K562 (cell line): ENCODE measurements around the gene NME9. TPM values are rescaled to one million over a fixed set of nuclear protein-coding genes. Genes with fewer than 3 reads are reported as not detected.

ENCODE experiments used
- ATAC-seq: fragments of 200-7000 bp; cut with Tn5 transposase; 3 replicates; pipeline ENCODE4 v1.9.1; 2020; ENCODE audit warnings: moderate library complexity
- BruUV-seq: library from RNA; stranded (reverse); fragments of 400-500 nt; replicated peaks from 2 replicates; lab custom pipeline; 2021; lab: Mats Ljungman, UMichigan
- CTCF ChIA-PET: fragments of 300-600 bp; formaldehyde crosslinking; extraction: SDS; loops from one replicate; lab custom pipeline; 2021; ENCODE audit warnings: low intra/inter-chr PET ratio; lab: Yijun Ruan, JAX
- POLR2A ChIA-PET: fragments of 300-600, 350-650 bp; sonication (Branson Sonifier 250); formaldehyde crosslinking; extraction: SDS; loops from one replicate; lab custom pipeline; 2021; ENCODE audit warnings: antibody characterized with exemption, inconsistent platforms; lab: Yijun Ruan, JAX
- DNase-seq, 4 experiments: peaks; one replicate each; pipeline versions ENCODE4 v3.0.0 to v3.0.0-alpha.2; 2011 to 2018; ENCODE audit warnings: low spot score in 3 of 4, mixed read lengths in 3 of 4; ENCODE audit errors: extremely low read depth in 1 of 4
- FAIRE-seq: peaks from 2 replicates; lab custom pipeline; 2011; peaks lifted over from hg19 to GRCh38; lab: Jason Lieb, UNC
- H2AFZ ChIP-seq: 2 replicates; pipeline ENCODE4 v1.6.0; 2011; ENCODE audit warnings: low read depth, low read length, control low read depth, inconsistent platforms
- H3K27ac ChIP-seq: fragments of 200-600 bp; 3 replicates; pipeline ENCODE4 v1.8.0; 2011; ENCODE audit warnings: low read depth, mild to moderate bottlenecking, control low read depth, inconsistent platforms, low read length, moderate library complexity, mixed read lengths; ENCODE audit errors: extremely low read depth
- H3K27me3 ChIP-seq, 2 experiments: fragments of 300-600 bp in 1 of 2; 2 replicates in 1 of 2; 3 replicates in 1 of 2; pipeline versions ENCODE4 v1.6.0 to v1.8.0; 2011; ENCODE audit warnings: inconsistent platforms in 2 of 2, low read length in 2 of 2, mild to moderate bottlenecking in 1 of 2, mixed read lengths in 1 of 2, moderate library complexity in 1 of 2; ENCODE audit not compliant: control insufficient read depth in 2 of 2, insufficient read depth in 2 of 2
- H3K36me3 ChIP-seq: fragments of 300-600 bp; 3 replicates; pipeline ENCODE4 v1.8.0; 2011; ENCODE audit warnings: mild to moderate bottlenecking, low read length, inconsistent platforms; ENCODE audit not compliant: control insufficient read depth, insufficient read depth
- H3K4me1 ChIP-seq, 2 experiments: fragments of 200-600 bp in 1 of 2; replicated peaks in 1 of 2; 2 replicates in 1 of 2; 3 replicates in 1 of 2; pipeline versions ENCODE4 v1.5.1 to v1.8.0; 2011; ENCODE audit warnings: inconsistent platforms in 2 of 2, low read length in 2 of 2, mild to moderate bottlenecking in 1 of 2, mixed read lengths in 1 of 2, moderate library complexity in 1 of 2; ENCODE audit not compliant: control insufficient read depth in 2 of 2, insufficient read depth in 2 of 2
- H3K4me2 ChIP-seq: 2 replicates; pipeline ENCODE4 v1.6.1; 2011; ENCODE audit warnings: low read length, control low read depth, inconsistent platforms, mixed read lengths; ENCODE audit not compliant: insufficient read depth
- H3K4me3 ChIP-seq: fragments of 200-600 bp; sonication (generic), shearing (Covaris generic); 2 replicates; pipeline ENCODE4 v1.5.1; 2016; ENCODE audit warnings: control low read depth, inconsistent platforms
- H3K79me2 ChIP-seq: fragments of 200-600 bp; 3 replicates; pipeline ENCODE4 v1.8.0; 2011; ENCODE audit warnings: low read length, inconsistent platforms; ENCODE audit not compliant: control insufficient read depth, insufficient read depth
- H3K9ac ChIP-seq, 2 experiments: 2 replicates each; pipeline versions ENCODE4 v1.6.0 to v1.6.1; 2011; ENCODE audit warnings: low read depth in 2 of 2, low read length in 2 of 2, control low read depth in 1 of 2, inconsistent platforms in 1 of 2, mild to moderate bottlenecking in 1 of 2, mixed read lengths in 1 of 2; ENCODE audit not compliant: insufficient read depth in 1 of 2
- H3K9me1 ChIP-seq: one replicate; pipeline ENCODE4 v1.6.0; 2011; ENCODE audit warnings: inconsistent platforms, mild to moderate bottlenecking, low read length, moderate library complexity; ENCODE audit not compliant: control insufficient read depth, insufficient read depth
- H3K9me3 ChIP-seq: replicated peaks from 2 replicates; pipeline ENCODE4 v1.5.1; 2011; ENCODE audit warnings: low read depth, low read length, inconsistent platforms; ENCODE audit not compliant: control insufficient read depth, insufficient read depth
- H4K20me1 ChIP-seq: replicated peaks from 2 replicates; pipeline ENCODE4 v1.6.1; 2011; ENCODE audit warnings: low read length, inconsistent platforms, mixed read lengths; ENCODE audit not compliant: control insufficient read depth, insufficient read depth
- GABPA ChIP-seq: fragments of 200-800 bp; sonication (Bioruptor generic); conservative IDR thresholded peaks from 2 replicates; pipeline ENCODE4 v1.6.1; 2016; ENCODE audit warnings: low read depth, missing genetic modification characterization, missing compliant biosample characterization
- ZBTB49 ChIP-seq: sonication (generic); formaldehyde crosslinking; IDR thresholded peaks from 2 replicates; pipeline ENCODE4 v1.8.0; 2022; ENCODE audit warnings: missing genetic modification reagents, mild to moderate bottlenecking, borderline replicate concordance
- ZNF589 ChIP-seq: fragments of 200-800 bp; sonication (Bioruptor generic); IDR thresholded peaks from 2 replicates; pipeline ENCODE4 v1.6.1; 2016; ENCODE audit warnings: low read depth, missing genetic modification characterization, missing compliant biosample characterization
- WGBS: fragments of 100-300 bp; shearing (Covaris generic); methylation state at CpG from one replicate; pipeline ENCODE4 v1.1.6; 2016; ENCODE audit warnings: low coverage, mixed read lengths; ENCODE audit not compliant: insufficient coverage; ENCODE audit errors: missing lambda C conversion rate; 5-methylcytosine and 5-hydroxymethylcytosine counted together
- in situ Hi-C: fragments of 300-500 bp; cut with MboI; formaldehyde crosslinking; loops from 4 replicates; pipeline ENCODE4 v1.15.0; 2018; ENCODE audit warnings: inconsistent platforms, mixed read lengths
- intact Hi-C: fragments of 100-400 bp; cut with micrococcal nuclease; formaldehyde crosslinking; loops from 2 replicates; pipeline ENCODE4 v1.14.2; 2022
- polyA plus RNA-seq, 8 experiments: library from polyadenylated mRNA; depleted of rRNA in 4 of 8; stranded (reverse) in 5 of 8; unstranded in 3 of 8; fragments of >200 nt; fragmentation: Nextera tagmentation in 2 of 8; fragmentation: Illumina TruSeq in 1 of 8; extraction: Ambion mirVana in 2 of 8; extraction: Trizol in 1 of 8; gene quantifications; 2 replicates each; pipeline versions ENCODE4 v1.2.1 to v1.2.3, GENCODE V29; 2011 to 2014; ENCODE audit warnings: inconsistent platforms in 1 of 8, missing spikeins in 1 of 8
- total RNA-seq, 7 experiments: library from RNA; depleted of rRNA in 6 of 7; stranded (reverse); fragments of >200 nt in 6 of 7; fragmentation: Illumina TruSeq in 2 of 7; extraction: Trizol in 2 of 7; gene quantifications; 2 replicates each; pipeline versions ENCODE4 v1.2.1 to v1.2.3, GENCODE V29; 2011 to 2021; ENCODE audit warnings: low replicate concordance in 1 of 7

Gene NME9
- total and polyA plus RNA-seq, 9 of the 15 experiments (the other 6 are each of a cell fraction or from before 2014, with no cell fraction given) = 0.05 to 0.15 (median 0.13) TPM; not detected in 6

- FAIRE-seq = no peak
- no peaks in the 10 kb centered on the region for H3K79me2 ChIP-seq
These were observed 76.0 kb downstream of the NME9 start for GRCh38 chr3:138253609-138254008.

More at GRCh38 chr3:138253609-138254008, 76.0 kb downstream of the NME9 start:
- ChIA-PET POLR2A (no interaction called here), CTCF (no interaction called here)
- Histone ChIP-seq H3K9me1 (no peaks in the 10 kb centered on the region), H4K20me1 (no peaks in the 10 kb centered on the region), H3K36me3 (peaks cover 10% of the 10 kb centered on the region; the same call in 1 of the 3 replicates), H3K27me3 (no peaks in the 10 kb centered on the region), H3K9me3 (no peaks in the 10 kb centered on the region), H3K27ac (no peak overlapping the region), H3K9ac (no peak overlapping the region), H3K4me1 (no peaks in the 10 kb centered on the region; a peak in 1 of 5 replicates), H3K4me3 (no peak overlapping the region), H3K4me2 (no peak overlapping the region), H2AFZ (no peak overlapping the region)
- DNase-seq = no peak
- TF ChIP-seq GABPA (tag) = no peak
- TF ChIP-seq ZNF589 (CRISPR knock-in tag) = no peak
- TF ChIP-seq ZBTB49 (CRISPR knock-in tag) = no peak
- intact Hi-C loops (no loop called here), in situ Hi-C loops (no loop called here)
- WGBS = 100% methylated on average over 1 of the region's 1 CpG
- no TSS peak for BruUV-seq
- no peak for ATAC-seq

Other genes starting within 250 kb of the NME9 start
- gene DZIP1L, start 214.2 kb downstream of the NME9 start, total RNA-seq (2014; rRNA removed) = 0.41 and 1.5 TPM in 2 replicates
- 0.22 and 0.25 TPM in 2 replicates for gene DZIP1L, start 214.2 kb downstream of the NME9 start, total RNA-seq (2014; rRNA removed; fragmentation: Illumina TruSeq; extraction: Trizol)
- gene DZIP1L, start 214.2 kb downstream of the NME9 start, total RNA-seq (2015; rRNA removed; fragmentation: Illumina TruSeq; extraction: Trizol) = 0.54 and 0.57 TPM in 2 replicates
- 0.44 and 0.65 TPM in 2 replicates for gene DZIP1L, start 214.2 kb downstream of the NME9 start, total RNA-seq (2021)
- gene DZIP1L, start 214.2 kb downstream of the NME9 start, polyA plus RNA-seq (2011; rRNA removed) = 0.14 and 0.18 TPM in 2 replicates
- gene DZIP1L, start 214.2 kb downstream of the NME9 start, polyA plus RNA-seq (2014; fragmentation: Illumina TruSeq; extraction: Trizol) = 0.08 and 0.52 TPM in 2 replicates
- under 1 TPM in 1 of 2 experiments, not detected in 1; 0.03 TPM for gene DZIP1L, start 214.2 kb downstream of the NME9 start, polyA plus RNA-seq (2014; fragmentation: Nextera tagmentation; extraction: Ambion mirVana)
- gene DZIP1L, start 214.2 kb downstream of the NME9 start, polyA plus RNA-seq (2014; rRNA removed) = 1.0 and 1.1 TPM in 2 replicates
- not detected in 2 replicates for gene A4GNT, start 197.5 kb downstream of the NME9 start, total RNA-seq (2014; rRNA removed)
- not detected in 2 replicates for gene A4GNT, start 197.5 kb downstream of the NME9 start, total RNA-seq (2014; rRNA removed; fragmentation: Illumina TruSeq; extraction: Trizol)
- gene A4GNT, start 197.5 kb downstream of the NME9 start, total RNA-seq (2015; rRNA removed; fragmentation: Illumina TruSeq; extraction: Trizol) = not detected in 2 replicates
- gene A4GNT, start 197.5 kb downstream of the NME9 start, total RNA-seq (2021) = not detected in 2 replicates
- gene A4GNT, start 197.5 kb downstream of the NME9 start, polyA plus RNA-seq (2011; rRNA removed) = not detected in 2 replicates
- not detected in 2 replicates for gene A4GNT, start 197.5 kb downstream of the NME9 start, polyA plus RNA-seq (2014; fragmentation: Illumina TruSeq; extraction: Trizol)
- not detected for gene A4GNT, start 197.5 kb downstream of the NME9 start, polyA plus RNA-seq (2014; fragmentation: Nextera tagmentation; extraction: Ambion mirVana)
- gene A4GNT, start 197.5 kb downstream of the NME9 start, polyA plus RNA-seq (2014; rRNA removed) = not detected in 2 replicates
- 8.8 and 11.3 TPM in 2 replicates for gene DBR1, start 154.9 kb downstream of the NME9 start, total RNA-seq (2014; rRNA removed)
- gene DBR1, start 154.9 kb downstream of the NME9 start, total RNA-seq (2014; rRNA removed; fragmentation: Illumina TruSeq; extraction: Trizol) = 13.8 and 14.1 TPM in 2 replicates
- 13.3 and 13.4 TPM in 2 replicates for gene DBR1, start 154.9 kb downstream of the NME9 start, total RNA-seq (2015; rRNA removed; fragmentation: Illumina TruSeq; extraction: Trizol)
- 12.4 and 13.1 TPM in 2 replicates for gene DBR1, start 154.9 kb downstream of the NME9 start, total RNA-seq (2021)
- gene DBR1, start 154.9 kb downstream of the NME9 start, polyA plus RNA-seq (2011; rRNA removed) = 8.1 and 10.9 TPM in 2 replicates
- 11.0 and 12.1 TPM in 2 replicates for gene DBR1, start 154.9 kb downstream of the NME9 start, polyA plus RNA-seq (2014; fragmentation: Illumina TruSeq; extraction: Trizol)
- gene DBR1, start 154.9 kb downstream of the NME9 start, polyA plus RNA-seq (2014; fragmentation: Nextera tagmentation; extraction: Ambion mirVana) = 1 to 10 TPM; 2.7 to 6.0 TPM
- gene DBR1, start 154.9 kb downstream of the NME9 start, polyA plus RNA-seq (2014; rRNA removed) = 9.6 and 11.3 TPM in 2 replicates
- gene ARMC8, start 142.6 kb downstream of the NME9 start, total RNA-seq (2014; rRNA removed) = 22.0 and 22.4 TPM in 2 replicates
- gene ARMC8, start 142.6 kb downstream of the NME9 start, total RNA-seq (2014; rRNA removed; fragmentation: Illumina TruSeq; extraction: Trizol) = 43.6 and 51.1 TPM in 2 replicates
- gene ARMC8, start 142.6 kb downstream of the NME9 start, total RNA-seq (2015; rRNA removed; fragmentation: Illumina TruSeq; extraction: Trizol) = 33.5 and 37.3 TPM in 2 replicates
- 33.5 and 39.7 TPM in 2 replicates for gene ARMC8, start 142.6 kb downstream of the NME9 start, total RNA-seq (2021)
- 69.2 and 76.1 TPM in 2 replicates for gene ARMC8, start 142.6 kb downstream of the NME9 start, polyA plus RNA-seq (2011; rRNA removed)
- gene ARMC8, start 142.6 kb downstream of the NME9 start, polyA plus RNA-seq (2014; fragmentation: Illumina TruSeq; extraction: Trizol) = 32.2 and 37.6 TPM in 2 replicates
- gene ARMC8, start 142.6 kb downstream of the NME9 start, polyA plus RNA-seq (2014; fragmentation: Nextera tagmentation; extraction: Ambion mirVana) = 10 to 100 TPM; 33.7 to 53.9 TPM
- gene ARMC8, start 142.6 kb downstream of the NME9 start, polyA plus RNA-seq (2014; rRNA removed) = 25.7 and 25.8 TPM in 2 replicates
- gene MRAS, start 18.7 kb upstream of the NME9 start, total RNA-seq (2014; rRNA removed) = 4.0 and 6.2 TPM in 2 replicates
- 6.7 and 8.2 TPM in 2 replicates for gene MRAS, start 18.7 kb upstream of the NME9 start, total RNA-seq (2014; rRNA removed; fragmentation: Illumina TruSeq; extraction: Trizol)
- gene MRAS, start 18.7 kb upstream of the NME9 start, total RNA-seq (2015; rRNA removed; fragmentation: Illumina TruSeq; extraction: Trizol) = 6.1 and 6.4 TPM in 2 replicates
- gene MRAS, start 18.7 kb upstream of the NME9 start, total RNA-seq (2021) = 8.3 and 8.6 TPM in 2 replicates
- 2.2 and 4.8 TPM in 2 replicates for gene MRAS, start 18.7 kb upstream of the NME9 start, polyA plus RNA-seq (2011; rRNA removed)
- 8.5 and 10.0 TPM in 2 replicates for gene MRAS, start 18.7 kb upstream of the NME9 start, polyA plus RNA-seq (2014; fragmentation: Illumina TruSeq; extraction: Trizol)
- gene MRAS, start 18.7 kb upstream of the NME9 start, polyA plus RNA-seq (2014; fragmentation: Nextera tagmentation; extraction: Ambion mirVana) = 1 to 10 TPM; 1.5 to 2.0 TPM
- gene MRAS, start 18.7 kb upstream of the NME9 start, polyA plus RNA-seq (2014; rRNA removed) = 5.0 and 5.4 TPM in 2 replicates
- gene ESYT3, start 104.8 kb upstream of the NME9 start, total RNA-seq (2014; rRNA removed) = not detected in 2 replicates
- gene ESYT3, start 104.8 kb upstream of the NME9 start, total RNA-seq (2014; rRNA removed; fragmentation: Illumina TruSeq; extraction: Trizol) = not detected in 2 replicates
- not detected in 2 replicates for gene ESYT3, start 104.8 kb upstream of the NME9 start, total RNA-seq (2015; rRNA removed; fragmentation: Illumina TruSeq; extraction: Trizol)
- gene ESYT3, start 104.8 kb upstream of the NME9 start, total RNA-seq (2021) = not detected in 2 replicates
- not detected in 2 replicates for gene ESYT3, start 104.8 kb upstream of the NME9 start, polyA plus RNA-seq (2011; rRNA removed)
- not detected in 2 replicates for gene ESYT3, start 104.8 kb upstream of the NME9 start, polyA plus RNA-seq (2014; fragmentation: Illumina TruSeq; extraction: Trizol)
- not detected for gene ESYT3, start 104.8 kb upstream of the NME9 start, polyA plus RNA-seq (2014; fragmentation: Nextera tagmentation; extraction: Ambion mirVana)
- gene ESYT3, start 104.8 kb upstream of the NME9 start, polyA plus RNA-seq (2014; rRNA removed) = not detected in 2 replicates